H1 (cell line): ENCODE measurements around the gene CIT.

Experiments
- RAD21 ChIP-seq, 2 experiments: IDR thresholded peaks in 1 of 2; conservative IDR thresholded peaks in 1 of 2; 2 replicates each; pipeline ENCODE4 v1.6.1; 2011; ENCODE audit warnings: low read depth in 2 of 2, low read length in 2 of 2, improper control_type of control experiment in 1 of 2, inconsistent platforms in 1 of 2, mild to moderate bottlenecking in 1 of 2, moderate library complexity in 1 of 2
- SRF ChIP-seq: IDR thresholded peaks from 2 replicates; pipeline ENCODE4 v1.6.1; 2011; ENCODE audit warnings: mild to moderate bottlenecking, low read depth, low read length, moderate library complexity

- TF ChIP-seq RAD21 (IDR thresholded peaks at IDR 0.05 in 1 of 2, conservative IDR thresholded peaks at IDR 0.05 in 1 of 2; ENCODE audit: low read depth in 2 of 2, low read length in 2 of 2) (no peak), SRF (no peak)
These were observed 136.3 kb downstream of the CIT start for GRCh38 chr12:119740830-119741229.
